Keratinocyte (primary cell): ENCODE data around the gene BCO1. TPM values are rescaled to one million over a fixed set of nuclear protein-coding genes. Genes with fewer than 3 reads are reported as not detected.
A peak's percentile ranks its signal among the peaks of the same experiment; 100 is the strongest.

Source experiments
- DNase-seq: peaks from one replicate; pipeline ENCODE4 v3.0.0-alpha.2; 2011; ENCODE audit warnings: low read depth, missing footprints, low spot score
- FAIRE-seq: peaks from 2 replicates; lab custom pipeline; 2011; peaks lifted over from hg19 to GRCh38; lab: Jason Lieb, UNC
- H2AFZ ChIP-seq: 2 replicates; pipeline ENCODE4 v1.6.0; 2012; ENCODE audit warnings: low read length, control low read depth, inconsistent platforms; ENCODE audit not compliant: control insufficient read depth
- H3K27ac ChIP-seq: 2 replicates; pipeline ENCODE4 v1.5.1; 2011; ENCODE audit warnings: low read length; ENCODE audit not compliant: control insufficient read depth, insufficient read depth
- H3K27me3 ChIP-seq: 3 replicates; pipeline ENCODE4 v1.6.0; 2011; ENCODE audit warnings: low read length; ENCODE audit not compliant: control insufficient read depth, insufficient read depth; ENCODE audit errors: extremely low read depth
- H3K36me3 ChIP-seq, 2 experiments: 2 replicates in 1 of 2; 3 replicates in 1 of 2; pipeline ENCODE4 v1.5.1; 2011; ENCODE audit warnings: low read length in 2 of 2, mild to moderate bottlenecking in 1 of 2; ENCODE audit not compliant: control insufficient read depth in 2 of 2, insufficient read depth in 2 of 2; ENCODE audit errors: extremely low read depth in 1 of 2
- H3K4me1 ChIP-seq: 3 replicates; pipeline ENCODE4 v1.5.1; 2011; ENCODE audit warnings: low read length; ENCODE audit not compliant: control insufficient read depth, insufficient read depth; ENCODE audit errors: extremely low read depth
- H3K4me2 ChIP-seq: 3 replicates; pipeline ENCODE4 v1.6.0; 2011; ENCODE audit warnings: low read depth, low read length; ENCODE audit not compliant: control insufficient read depth, insufficient read depth; ENCODE audit errors: extremely low read depth
- H3K4me3 ChIP-seq, 3 experiments: fragments of 200-600 bp in 1 of 3; sonication (generic) in 1 of 3; 2 replicates in 2 of 3; 3 replicates in 1 of 3; pipeline ENCODE4 v1.5.1; 2011 to 2016; ENCODE audit warnings: low read length in 3 of 3, mild to moderate bottlenecking in 3 of 3, control low read depth in 2 of 3, inconsistent platforms in 1 of 3, low read depth in 1 of 3, mixed read lengths in 1 of 3, mixed run types in 1 of 3, moderate library complexity in 1 of 3; ENCODE audit not compliant: control insufficient read depth in 2 of 3, insufficient read depth in 2 of 3; ENCODE audit errors: extremely low read depth in 1 of 3
- H3K79me2 ChIP-seq: 2 replicates; pipeline ENCODE4 v1.6.0; 2012; ENCODE audit warnings: low read length; ENCODE audit not compliant: control insufficient read depth, insufficient read depth
- H3K9ac ChIP-seq: 3 replicates; pipeline ENCODE4 v1.6.0; 2011; ENCODE audit warnings: low read length; ENCODE audit not compliant: control insufficient read depth, insufficient read depth; ENCODE audit errors: extremely low read depth
- H3K9me1 ChIP-seq: 3 replicates; pipeline ENCODE4 v1.6.0; 2011; ENCODE audit warnings: low read length; ENCODE audit not compliant: control insufficient read depth, insufficient read depth; ENCODE audit errors: extremely low read depth
- H3K9me3 ChIP-seq: 2 replicates; pipeline ENCODE4 v1.5.1; 2012; ENCODE audit warnings: low read depth, low read length; ENCODE audit not compliant: control insufficient read depth
- H4K20me1 ChIP-seq: 3 replicates; pipeline ENCODE4 v1.6.0; 2011; ENCODE audit warnings: low read length; ENCODE audit not compliant: control insufficient read depth, insufficient read depth; ENCODE audit errors: extremely low read depth
- EZH2 ChIP-seq: IDR thresholded peaks from one replicate; pipeline ENCODE4 v1.6.1; 2012; ENCODE audit warnings: inconsistent platforms, mild to moderate bottlenecking, low read length, moderate library complexity
- dilution Hi-C: fragments of 300-500 bp; cut with MboI; formaldehyde crosslinking; loops from one replicate; pipeline ENCODE4 v1.7.0; 2020; ENCODE audit warnings: low sequenced_read_pairs; ENCODE audit not compliant: extremely low pct_ligation_motif_present
- polyA plus RNA-seq, 5 experiments: library from polyadenylated mRNA; depleted of rRNA in 3 of 5; stranded (reverse) in 3 of 5; stranded (forward) in 1 of 5; unstranded in 1 of 5; fragments of >200 nt; gene quantifications; 1 replicate in 1 of 5; 2 replicates in 3 of 5; 3 replicates in 1 of 5; pipeline versions ENCODE4 v1.2.1 to v1.2.3, GENCODE V29; 2011 to 2012; ENCODE audit warnings: missing spikeins in 2 of 5, low read depth in 1 of 5, low replicate concordance in 1 of 5
- TF ChIP-seq, protein P1 (sequence below), 3 experiments: IDR thresholded peaks in 1 of 3; conservative IDR thresholded peaks in 1 of 3; optimal IDR thresholded peaks in 1 of 3; 2 replicates in 2 of 3; 3 replicates in 1 of 3; pipeline versions ENCODE3 to v1.5.1; 2011; ENCODE audit warnings: low read length in 3 of 3, mild to moderate bottlenecking in 3 of 3, moderate library complexity in 2 of 3, control low read depth in 1 of 3, inconsistent platforms in 1 of 3; ENCODE audit not compliant: insufficient read depth in 2 of 3; ENCODE audit errors: extremely low read depth in 1 of 3

BCO1 gene
- polyA plus RNA-seq, 1 donor (not counting 4 experiments of a cell fraction or from before 2014, with no cell fraction given) = 0.07 TPM

DNA sequence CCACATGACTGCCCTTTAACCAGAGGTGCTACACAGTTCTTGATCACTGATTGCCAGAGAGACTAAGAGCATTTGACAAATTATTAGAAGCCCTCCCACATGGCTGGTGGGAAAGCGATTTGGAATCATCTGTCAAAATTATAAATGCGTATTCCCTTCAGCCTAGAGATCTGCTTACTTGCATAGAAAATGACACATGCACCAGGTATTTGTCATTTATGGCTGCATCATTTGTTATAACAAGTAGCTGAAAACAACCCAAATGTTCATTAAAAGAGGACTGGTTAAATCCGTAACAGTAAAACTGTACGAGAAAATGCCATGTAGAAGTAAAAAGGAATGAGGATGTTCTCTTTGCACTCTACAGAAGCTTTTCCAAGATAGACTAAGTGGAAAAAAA lies 21.4 kb downstream of the BCO1 start:
- Histone ChIP-seq H3K9ac (no peak overlapping the region), H3K9me3 (no peaks in the 10 kb centered on the region), H3K9me1 (no peaks in the 10 kb centered on the region), H3K27me3 (peaks cover 2% of the 10 kb centered on the region), H4K20me1 (no peaks in the 10 kb centered on the region), H3K4me1 (no peaks in the 10 kb centered on the region), H3K4me2 (no peak overlapping the region), H2AFZ (no peak overlapping the region), H3K27ac (no peak overlapping the region), H3K4me3 (no peak overlapping the region), H3K36me3 (no peaks in the 10 kb centered on the region), H3K79me2 (no peaks in the 10 kb centered on the region)
- DNase-seq (no peak), FAIRE-seq (no peak)
- dilution Hi-C loops = no loop called here
- no peak for TF ChIP-seq EZH2
- TF ChIP-seq, protein P1, sequence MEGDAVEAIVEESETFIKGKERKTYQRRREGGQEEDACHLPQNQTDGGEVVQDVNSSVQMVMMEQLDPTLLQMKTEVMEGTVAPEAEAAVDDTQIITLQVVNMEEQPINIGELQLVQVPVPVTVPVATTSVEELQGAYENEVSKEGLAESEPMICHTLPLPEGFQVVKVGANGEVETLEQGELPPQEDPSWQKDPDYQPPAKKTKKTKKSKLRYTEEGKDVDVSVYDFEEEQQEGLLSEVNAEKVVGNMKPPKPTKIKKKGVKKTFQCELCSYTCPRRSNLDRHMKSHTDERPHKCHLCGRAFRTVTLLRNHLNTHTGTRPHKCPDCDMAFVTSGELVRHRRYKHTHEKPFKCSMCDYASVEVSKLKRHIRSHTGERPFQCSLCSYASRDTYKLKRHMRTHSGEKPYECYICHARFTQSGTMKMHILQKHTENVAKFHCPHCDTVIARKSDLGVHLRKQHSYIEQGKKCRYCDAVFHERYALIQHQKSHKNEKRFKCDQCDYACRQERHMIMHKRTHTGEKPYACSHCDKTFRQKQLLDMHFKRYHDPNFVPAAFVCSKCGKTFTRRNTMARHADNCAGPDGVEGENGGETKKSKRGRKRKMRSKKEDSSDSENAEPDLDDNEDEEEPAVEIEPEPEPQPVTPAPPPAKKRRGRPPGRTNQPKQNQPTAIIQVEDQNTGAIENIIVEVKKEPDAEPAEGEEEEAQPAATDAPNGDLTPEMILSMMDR (optimal IDR thresholded peaks at IDR 0.05 in 1 of 3, IDR thresholded peaks at IDR 0.05 in 1 of 3, conservative IDR thresholded peaks at IDR 0.05 in 1 of 3; ENCODE audit: extremely low read depth in 1 of 3, insufficient read depth in 2 of 3, low read length in 3 of 3) = no peak

- Histone ChIP-seq H3K9me3 (no peaks in the 10 kb centered on the region), H3K9me1 (peaks cover under 1% of the 10 kb centered on the region), H3K27ac (no peak overlapping the region), H3K4me2 (no peak overlapping the region), H3K4me3 (no peak overlapping the region), H4K20me1 (peaks cover 2% of the 10 kb centered on the region), H3K27me3 (peaks cover 2% of the 10 kb centered on the region), H3K4me1 (peaks cover 1% of the 10 kb centered on the region), H3K79me2 (no peaks in the 10 kb centered on the region), H3K9ac (no peak overlapping the region), H2AFZ (no peak overlapping the region), H3K36me3 (no peaks in the 10 kb centered on the region)
- dilution Hi-C loops = no loop called here
- FAIRE-seq = no peak
- TF ChIP-seq, protein P1 (optimal IDR thresholded peaks at IDR 0.05 in 1 of 3, IDR thresholded peaks at IDR 0.05 in 1 of 3, conservative IDR thresholded peaks at IDR 0.05 in 1 of 3; ENCODE audit: extremely low read depth in 1 of 3, insufficient read depth in 2 of 3, low read length in 3 of 3) = peak; percentile 72 to 86 (median 74)
- no peak for TF ChIP-seq EZH2
- no peak for DNase-seq
Observed at GRCh38 chr16:81261049-81261648, 22.7 kb downstream of the BCO1 start.
